Calu3 (cell line): ENCODE results near the gene DHRS9. TPM values are rescaled to one million over a fixed set of nuclear protein-coding genes. Genes with fewer than 3 reads are reported as not detected.

Experiments
- BruUV-seq: library from RNA; stranded (reverse); fragments of 400-500 nt; replicated peaks from 2 replicates; lab custom pipeline; 2021; lab: Mats Ljungman, UMichigan
- CTCF ChIA-PET: fragments of 300-600 bp; sonication (Branson Sonifier 250); formaldehyde crosslinking; loops from one replicate; lab custom pipeline; 2022; ENCODE audit warnings: antibody characterized with exemption; lab: Charles Lee
- DNase-seq: peaks from one replicate; pipeline ENCODE4 v3.0.0; 2022
- H3K27ac Mint-ChIP-seq: one replicate; pipeline ENCODE4 v1.8.0; 2022; ENCODE audit warnings: mixed read lengths; ENCODE audit not compliant: unreplicated experiment
- H3K27me3 Mint-ChIP-seq: one replicate; pipeline ENCODE4 v1.8.0; 2022; ENCODE audit warnings: mixed read lengths; ENCODE audit not compliant: unreplicated experiment
- H3K36me3 Mint-ChIP-seq: one replicate; pipeline ENCODE4 v1.8.0; 2022; ENCODE audit warnings: mild to moderate bottlenecking, moderate library complexity, mixed read lengths; ENCODE audit not compliant: insufficient read depth, unreplicated experiment
- H3K4me1 Mint-ChIP-seq: one replicate; pipeline ENCODE4 v1.8.0; 2022; ENCODE audit warnings: mild to moderate bottlenecking, low read depth, mixed read lengths; ENCODE audit not compliant: unreplicated experiment
- H3K4me3 Mint-ChIP-seq: one replicate; pipeline ENCODE4 v1.8.0; 2022; ENCODE audit warnings: mild to moderate bottlenecking, low read depth, moderate library complexity, mixed read lengths; ENCODE audit not compliant: unreplicated experiment
- H3K9me3 Mint-ChIP-seq: one replicate; pipeline ENCODE4 v1.8.0; 2022; ENCODE audit warnings: low read depth, mixed read lengths; ENCODE audit not compliant: unreplicated experiment
- intact Hi-C: fragments of 100-400 bp; cut with micrococcal nuclease; formaldehyde crosslinking; loops from one replicate; pipeline ENCODE4 v1.10.0; 2022; ENCODE audit not compliant: unreplicated experiment
- total RNA-seq: library from RNA; stranded (reverse); gene quantifications from 2 replicates; pipeline ENCODE4 v1.2.3, GENCODE V29; 2022
- TF ChIP-seq, protein P1 (sequence below): fragments of 200-600 bp; IDR thresholded peaks from one replicate; pipeline ENCODE4 v1.8.0; 2022; ENCODE audit warnings: antibody characterized with exemption; ENCODE audit not compliant: unreplicated experiment

The DHRS9 gene
- total RNA-seq, 1 experiment from 2014 or later: 16.6 TPM

DNA sequence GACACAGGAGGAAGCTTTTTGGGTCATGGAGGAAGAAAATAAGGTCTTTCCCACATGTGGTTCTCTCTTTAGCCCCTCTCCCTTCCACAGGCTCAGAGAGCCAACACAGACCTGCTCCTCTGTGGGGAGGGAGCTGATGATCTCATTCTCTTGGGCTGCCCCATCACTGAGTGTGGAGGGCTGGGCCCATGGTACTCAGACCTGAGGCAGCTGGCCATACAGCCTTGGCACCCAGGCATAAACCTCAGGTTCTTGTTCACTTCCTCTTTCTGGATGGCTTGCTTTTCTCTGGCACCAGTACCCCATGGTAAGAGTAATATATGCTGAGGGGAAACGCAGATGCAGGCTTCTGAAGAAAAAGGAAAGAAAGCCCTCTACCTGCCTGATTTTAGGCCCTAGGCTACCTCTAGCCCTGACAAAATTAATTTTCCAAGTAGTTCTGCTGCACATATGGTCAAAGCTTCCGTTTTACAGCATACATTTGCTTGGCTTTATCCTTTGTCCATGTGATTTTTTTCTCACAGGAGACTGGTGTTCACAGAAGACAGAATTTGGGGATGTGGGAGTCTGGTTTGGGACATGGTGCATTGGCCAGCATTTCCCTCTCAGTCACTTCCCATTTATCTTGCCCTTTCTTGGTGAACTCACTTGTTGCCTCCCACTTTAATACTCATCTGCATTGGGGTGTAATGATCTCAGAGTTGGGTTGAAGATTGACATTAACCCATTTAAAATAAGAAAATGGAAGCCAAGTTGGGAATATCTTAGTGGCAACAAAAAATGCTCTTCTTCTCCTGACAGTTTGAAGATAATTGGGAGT is 11.1 kb downstream of the DHRS9 start:
- no peak overlapping the region for H3K27ac Mint-ChIP-seq
- peaks cover 2% of the 10 kb centered on the region for H3K9me3 Mint-ChIP-seq
- CTCF ChIA-PET: no interaction called here
- H3K4me1 Mint-ChIP-seq: no peaks in the 10 kb centered on the region
- intact Hi-C loops: no loop called here
- no TSS peak for BruUV-seq
- H3K27me3 Mint-ChIP-seq: no peaks in the 10 kb centered on the region
- no peak overlapping the region for H3K4me3 Mint-ChIP-seq
- H3K36me3 Mint-ChIP-seq: no peaks in the 10 kb centered on the region
- TF ChIP-seq, protein P1, sequence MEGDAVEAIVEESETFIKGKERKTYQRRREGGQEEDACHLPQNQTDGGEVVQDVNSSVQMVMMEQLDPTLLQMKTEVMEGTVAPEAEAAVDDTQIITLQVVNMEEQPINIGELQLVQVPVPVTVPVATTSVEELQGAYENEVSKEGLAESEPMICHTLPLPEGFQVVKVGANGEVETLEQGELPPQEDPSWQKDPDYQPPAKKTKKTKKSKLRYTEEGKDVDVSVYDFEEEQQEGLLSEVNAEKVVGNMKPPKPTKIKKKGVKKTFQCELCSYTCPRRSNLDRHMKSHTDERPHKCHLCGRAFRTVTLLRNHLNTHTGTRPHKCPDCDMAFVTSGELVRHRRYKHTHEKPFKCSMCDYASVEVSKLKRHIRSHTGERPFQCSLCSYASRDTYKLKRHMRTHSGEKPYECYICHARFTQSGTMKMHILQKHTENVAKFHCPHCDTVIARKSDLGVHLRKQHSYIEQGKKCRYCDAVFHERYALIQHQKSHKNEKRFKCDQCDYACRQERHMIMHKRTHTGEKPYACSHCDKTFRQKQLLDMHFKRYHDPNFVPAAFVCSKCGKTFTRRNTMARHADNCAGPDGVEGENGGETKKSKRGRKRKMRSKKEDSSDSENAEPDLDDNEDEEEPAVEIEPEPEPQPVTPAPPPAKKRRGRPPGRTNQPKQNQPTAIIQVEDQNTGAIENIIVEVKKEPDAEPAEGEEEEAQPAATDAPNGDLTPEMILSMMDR: no peak
- DNase-seq: no peak

DNA sequence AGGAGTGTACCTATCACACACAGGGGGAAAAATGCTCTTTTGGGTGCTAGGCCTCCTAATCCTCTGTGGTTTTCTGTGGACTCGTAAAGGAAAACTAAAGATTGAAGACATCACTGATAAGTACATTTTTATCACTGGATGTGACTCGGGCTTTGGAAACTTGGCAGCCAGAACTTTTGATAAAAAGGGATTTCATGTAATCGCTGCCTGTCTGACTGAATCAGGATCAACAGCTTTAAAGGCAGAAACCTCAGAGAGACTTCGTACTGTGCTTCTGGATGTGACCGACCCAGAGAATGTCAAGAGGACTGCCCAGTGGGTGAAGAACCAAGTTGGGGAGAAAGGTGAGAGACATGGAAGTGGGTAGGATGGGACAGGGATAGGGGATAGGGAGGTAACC is 12.2 kb downstream of the DHRS9 start:
- intact Hi-C loops: no loop called here
- TF ChIP-seq, protein P1: no peak
- Mint-ChIP-seq H3K27me3 (no peaks in the 10 kb centered on the region), H3K9me3 (peaks cover 5% of the 10 kb centered on the region), H3K4me3 (no peak overlapping the region), H3K4me1 (peaks cover 7% of the 10 kb centered on the region), H3K27ac (no peak overlapping the region), H3K36me3 (no peaks in the 10 kb centered on the region)
- BruUV-seq: no TSS peak
- CTCF ChIA-PET: no interaction called here
- DNase-seq: no peak

DNA sequence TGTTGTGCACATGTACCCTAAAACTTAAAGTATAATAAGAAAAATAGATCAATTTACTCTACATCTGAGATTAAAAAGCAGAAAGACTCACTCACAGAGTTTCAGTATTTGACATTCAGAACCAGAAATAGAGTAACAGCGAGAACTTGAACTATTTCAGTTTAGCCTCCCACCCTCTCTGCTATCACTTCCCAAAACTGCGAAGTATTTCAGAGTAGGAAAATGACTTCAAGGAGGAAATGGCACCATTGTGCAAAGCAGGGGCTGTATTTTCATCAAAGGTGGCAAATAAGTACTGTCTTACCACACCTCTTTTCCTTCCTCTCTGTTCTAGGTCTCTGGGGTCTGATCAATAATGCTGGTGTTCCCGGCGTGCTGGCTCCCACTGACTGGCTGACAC is 13.6 kb downstream of the DHRS9 start:
- CTCF ChIA-PET: no interaction called here
- peaks cover 7% of the 10 kb centered on the region for H3K4me1 Mint-ChIP-seq
- TF ChIP-seq, protein P1: no peak
- no peak for DNase-seq
- H3K36me3 Mint-ChIP-seq: no peaks in the 10 kb centered on the region
- H3K27me3 Mint-ChIP-seq: no peaks in the 10 kb centered on the region
- intact Hi-C loops: no loop called here
- H3K27ac Mint-ChIP-seq: no peak overlapping the region
- peaks cover 5% of the 10 kb centered on the region for H3K9me3 Mint-ChIP-seq
- BruUV-seq: no TSS peak
- no peak overlapping the region for H3K4me3 Mint-ChIP-seq

- CTCF ChIA-PET: no interaction called here
- peaks cover 5% of the 10 kb centered on the region for H3K36me3 Mint-ChIP-seq
- no TSS peak for BruUV-seq
- no peak for DNase-seq
- H3K4me3 Mint-ChIP-seq: no peak overlapping the region
- TF ChIP-seq, protein P1: no peak
- H3K9me3 Mint-ChIP-seq: peaks cover 5% of the 10 kb centered on the region
- H3K4me1 Mint-ChIP-seq: peaks cover 29% of the 10 kb centered on the region
- intact Hi-C loops: no loop called here
- H3K27ac Mint-ChIP-seq: no peak overlapping the region
- H3K27me3 Mint-ChIP-seq: no peaks in the 10 kb centered on the region
Observed at GRCh38 chr2:169086893-169087467, 17.6 kb downstream of the DHRS9 start.
